NCI-H2081 treated with DMSO at 0.1 percent for 48 hours (cell line): ENCODE measurements around the gene CADPS.

Experiments
- DNase-seq: peaks from one replicate; lab custom pipeline; 2025; lab: John Stamatoyannopoulos, UW

CADPS gene

DNA sequence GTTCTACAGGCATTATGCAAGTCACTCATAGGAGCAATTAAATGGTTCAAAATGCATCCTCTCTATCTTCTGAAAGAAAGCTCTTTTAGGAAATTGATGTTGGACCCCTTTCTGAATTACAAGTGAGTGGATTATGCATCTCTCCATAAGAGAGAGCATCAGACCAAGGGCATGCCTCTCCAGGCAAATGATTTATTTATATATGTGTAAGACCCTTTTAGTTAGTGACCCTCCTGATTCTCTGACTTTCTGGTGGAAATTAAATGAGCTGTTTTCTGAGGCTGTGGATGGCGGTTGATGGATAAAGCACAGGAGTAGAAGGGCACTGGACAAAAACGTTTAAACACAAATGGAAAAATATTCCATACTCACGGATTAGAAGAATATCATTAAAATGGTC is 62.6 kb downstream of the CADPS start:
- DNase-seq, result no peak

DNA sequence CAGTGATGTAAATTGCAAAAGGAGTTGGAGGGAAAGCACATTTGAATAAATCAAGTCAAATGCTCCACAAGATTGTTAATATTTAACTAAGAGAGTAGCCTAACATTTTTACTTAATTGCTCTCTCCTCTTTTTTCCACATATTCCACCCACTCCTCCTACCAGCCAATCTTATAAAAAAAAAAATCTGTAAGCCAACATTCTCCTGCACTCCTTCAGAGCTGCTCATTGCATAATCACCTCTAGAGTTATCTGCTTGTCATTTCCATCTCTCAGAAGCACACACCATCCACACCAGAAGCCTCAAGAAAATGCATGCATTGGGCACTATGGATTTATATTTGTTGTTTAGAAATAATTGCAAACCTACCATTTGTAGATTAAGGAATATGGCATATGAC is 64.1 kb downstream of the CADPS start:
- DNase-seq, result no peak

DNA sequence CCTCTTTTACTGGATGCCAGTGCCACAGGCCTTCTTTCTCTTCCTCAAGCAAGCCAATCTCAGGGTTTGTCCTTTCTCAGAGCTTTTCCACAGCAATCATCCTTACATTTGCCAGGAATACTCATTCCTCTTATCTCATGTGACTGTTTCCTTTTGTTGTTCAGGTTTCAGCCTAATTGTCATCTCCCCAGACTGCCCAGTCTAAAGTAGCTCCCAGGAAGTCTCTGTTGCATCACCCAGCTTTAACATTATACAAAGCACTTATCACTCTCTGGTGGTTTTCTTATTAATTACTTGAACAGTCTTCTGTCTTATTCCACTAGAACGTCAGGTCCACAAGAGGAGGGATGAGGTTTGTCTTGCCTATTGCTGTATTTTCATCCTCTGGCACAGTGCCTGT is 65.8 kb downstream of the CADPS start:
- DNase-seq, result no peak

DNA sequence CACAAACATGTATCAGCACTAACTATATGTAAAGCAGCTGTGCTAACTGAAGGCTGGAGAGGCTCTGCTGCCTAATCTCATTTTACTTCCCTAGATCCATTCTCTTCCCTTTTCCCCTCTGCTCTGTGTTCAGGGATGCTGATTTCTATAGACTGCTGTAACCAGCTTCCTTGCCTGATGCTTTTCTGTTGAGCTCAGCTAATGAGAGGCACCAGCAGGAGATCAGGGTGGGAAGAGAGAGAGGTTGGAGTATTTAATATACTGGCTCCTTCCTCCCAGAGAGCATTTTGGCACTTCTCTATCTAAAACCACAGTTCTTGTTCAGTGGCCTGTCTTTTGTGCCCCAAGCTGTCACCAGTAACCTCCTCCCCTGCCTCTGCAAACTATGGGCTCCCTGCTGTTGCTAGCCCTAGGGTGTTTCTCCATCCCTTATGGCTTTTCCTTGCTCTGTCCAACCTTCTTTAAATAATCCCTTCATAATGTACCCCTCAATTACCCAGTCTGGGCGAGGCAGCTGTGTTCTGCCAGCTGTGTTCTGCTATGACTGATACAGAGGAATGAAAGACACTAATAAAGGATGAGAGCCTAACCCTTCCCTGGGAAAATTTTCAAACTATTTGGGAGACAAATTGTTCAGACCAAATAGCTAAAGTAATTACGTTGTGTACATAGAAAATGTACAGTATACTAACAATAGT is 69.5 kb downstream of the CADPS start:
- DNase-seq, result peak; percentile 61

DNA sequence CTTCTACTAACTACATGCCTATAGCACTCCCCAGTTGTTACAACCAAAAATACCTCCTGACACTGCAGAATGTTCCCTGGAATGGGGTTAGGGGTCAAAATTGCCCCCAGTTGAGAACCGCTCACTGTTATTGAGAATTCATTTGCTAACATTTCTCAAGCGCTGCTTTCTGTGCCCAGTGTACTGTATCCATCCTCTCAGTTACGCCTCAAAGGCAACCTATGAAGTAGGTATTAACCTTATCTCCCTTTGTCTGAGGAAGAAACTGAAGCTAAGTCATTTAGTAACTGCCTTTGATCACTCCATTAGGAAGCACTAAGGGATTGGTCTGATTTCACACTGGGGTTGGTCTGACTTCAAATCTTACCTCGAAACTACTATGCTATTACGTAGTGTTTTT is 70.1 kb downstream of the CADPS start:
- DNase-seq, result no peak

DNA sequence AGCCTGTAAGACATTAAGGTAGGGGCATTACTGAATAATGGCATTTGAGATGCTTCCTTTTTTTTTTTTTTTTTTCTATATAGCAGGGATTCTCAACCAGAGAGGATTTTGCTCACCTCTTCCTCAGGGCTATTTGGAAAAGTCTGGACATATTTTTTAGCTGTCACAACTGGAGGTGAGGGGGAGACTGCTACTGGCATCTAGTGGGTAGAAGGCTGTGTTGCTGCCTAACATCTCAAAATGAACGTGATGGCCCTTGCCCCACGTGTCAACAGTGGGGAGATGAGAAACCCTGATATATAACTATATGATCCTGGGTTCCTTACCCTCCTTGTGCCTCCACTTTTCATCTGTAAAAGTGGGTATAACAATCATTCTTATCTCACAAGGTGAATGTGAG is 71.9 kb downstream of the CADPS start:
- DNase-seq, result no peak

DNA sequence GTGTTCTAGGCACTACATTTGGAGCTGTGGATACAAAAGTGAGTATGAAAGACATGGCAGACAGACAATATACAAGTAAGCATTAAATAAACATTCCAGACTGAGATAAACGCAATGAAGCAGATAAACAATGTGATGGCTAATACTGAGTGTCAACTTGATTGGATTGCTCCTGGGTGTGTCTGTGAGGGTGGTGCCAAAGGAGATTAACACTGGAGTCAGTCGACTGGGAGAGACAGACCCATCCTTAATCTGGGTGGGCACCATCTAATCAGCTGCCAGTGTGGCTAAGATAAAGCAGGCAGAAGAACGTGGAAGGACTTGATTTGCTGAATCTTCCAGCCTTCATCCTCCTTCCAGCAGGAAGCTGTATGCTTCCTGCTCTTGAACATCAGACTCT is 77.2 kb downstream of the CADPS start:
- no peak for DNase-seq

DNA sequence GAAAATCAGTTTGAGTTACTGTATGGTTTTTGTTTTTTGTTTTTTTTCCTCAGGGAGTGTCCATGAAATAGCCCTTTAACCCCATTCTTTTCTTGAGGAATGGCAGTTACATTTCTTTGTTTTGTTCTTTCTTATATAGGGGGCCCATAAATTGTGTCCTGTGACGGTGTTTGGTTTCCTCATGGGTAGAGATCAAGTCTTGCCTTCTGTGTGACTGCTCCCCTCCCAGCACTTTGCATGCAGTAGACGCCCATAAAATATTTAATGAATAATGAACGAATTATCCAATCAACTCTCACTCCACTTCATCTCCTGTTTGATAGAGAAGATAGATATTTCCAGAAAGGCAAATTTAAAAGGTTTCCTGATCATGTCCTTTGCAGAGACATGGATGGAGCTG is 78.1 kb downstream of the CADPS start:
- no peak for DNase-seq

DNA sequence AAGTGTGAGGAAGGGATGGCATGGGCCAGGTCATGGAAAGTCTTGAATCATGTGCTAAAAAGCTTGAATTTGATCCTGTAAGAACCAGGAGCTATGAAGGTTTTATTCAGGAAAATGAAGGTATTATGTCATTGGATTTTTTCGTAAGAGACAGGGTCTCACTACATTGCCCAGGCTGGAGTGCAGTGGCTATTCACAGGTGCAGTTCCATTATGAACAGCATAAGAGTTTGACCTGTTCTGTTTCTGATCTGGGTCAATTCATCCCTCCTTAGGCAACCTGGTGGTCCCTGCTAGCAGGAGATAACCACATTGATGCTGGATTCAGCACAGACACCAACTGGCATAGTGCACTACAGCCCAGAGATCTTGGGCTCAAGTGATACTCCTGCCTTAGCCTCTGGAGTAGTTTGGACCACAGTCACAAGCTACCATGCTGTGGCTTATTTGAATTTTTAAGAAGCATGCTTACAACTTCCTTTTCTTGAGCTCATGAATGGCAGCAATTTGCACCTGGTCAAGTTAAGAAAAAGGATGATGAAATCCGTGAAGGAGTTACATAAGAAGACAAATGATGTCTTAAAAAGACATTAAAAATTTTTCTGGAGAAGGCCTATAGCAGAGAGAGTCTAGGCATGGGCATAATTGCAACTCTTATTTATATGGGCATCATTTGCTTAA is 79.1 kb downstream of the CADPS start:
- no peak for DNase-seq

DNA sequence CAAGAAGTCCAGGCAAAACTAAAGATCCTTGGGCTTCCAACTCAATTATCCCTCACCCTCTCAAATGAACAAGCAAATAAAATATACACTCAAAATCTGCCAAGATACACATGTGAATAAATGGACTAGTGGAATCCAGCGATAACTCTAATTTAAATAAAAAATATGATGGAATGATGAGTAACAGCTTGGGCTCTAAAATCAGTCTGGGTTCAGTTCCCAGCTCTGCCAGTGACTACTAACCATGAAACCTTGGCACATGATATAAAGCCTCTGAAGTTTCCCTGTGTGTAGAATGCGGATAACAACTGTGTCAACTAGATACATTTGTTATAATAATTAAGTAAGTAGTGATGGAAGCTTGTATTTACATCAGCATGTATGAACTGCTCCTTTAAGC is 81.3 kb downstream of the CADPS start:
- DNase-seq, result no peak

DNA sequence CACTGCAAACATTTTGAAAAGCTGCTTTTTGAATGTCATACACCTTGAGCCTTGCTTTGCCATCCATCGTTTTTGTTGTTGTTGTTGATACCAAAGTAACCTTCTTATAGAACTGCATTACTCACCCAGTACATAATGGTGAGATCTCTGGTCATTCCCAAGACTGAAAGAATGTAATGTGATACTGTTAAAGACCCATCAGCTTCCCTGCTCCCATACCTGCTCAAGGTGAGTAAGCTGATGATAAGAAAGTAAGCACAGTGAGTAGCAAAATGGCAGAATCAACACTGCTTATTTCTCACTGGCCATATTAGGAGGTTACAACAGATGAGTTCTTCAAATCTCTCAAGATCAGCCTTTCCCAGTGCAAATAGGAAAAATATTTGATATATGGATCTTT is 89.8 kb downstream of the CADPS start:
- no peak for DNase-seq

DNA sequence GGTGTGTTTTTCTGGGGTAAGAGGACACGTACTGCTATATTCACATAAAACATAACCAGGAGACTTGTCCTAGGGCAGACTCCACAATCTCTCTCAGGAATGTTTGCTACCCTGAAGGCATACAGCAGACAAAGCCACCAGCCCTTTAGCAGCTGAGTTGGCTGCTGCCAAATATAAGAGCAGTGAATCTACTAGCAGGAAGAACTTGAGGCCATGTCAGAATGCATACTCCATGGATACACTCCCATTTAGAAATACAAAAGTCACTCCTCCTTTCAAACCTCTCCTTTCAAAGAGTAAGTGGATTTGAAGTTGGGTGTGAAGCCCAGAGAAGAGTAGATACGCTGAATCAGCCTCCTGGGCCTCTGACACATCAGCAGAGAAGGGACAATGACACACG is 94.1 kb downstream of the CADPS start:
- DNase-seq, result no peak

DNA sequence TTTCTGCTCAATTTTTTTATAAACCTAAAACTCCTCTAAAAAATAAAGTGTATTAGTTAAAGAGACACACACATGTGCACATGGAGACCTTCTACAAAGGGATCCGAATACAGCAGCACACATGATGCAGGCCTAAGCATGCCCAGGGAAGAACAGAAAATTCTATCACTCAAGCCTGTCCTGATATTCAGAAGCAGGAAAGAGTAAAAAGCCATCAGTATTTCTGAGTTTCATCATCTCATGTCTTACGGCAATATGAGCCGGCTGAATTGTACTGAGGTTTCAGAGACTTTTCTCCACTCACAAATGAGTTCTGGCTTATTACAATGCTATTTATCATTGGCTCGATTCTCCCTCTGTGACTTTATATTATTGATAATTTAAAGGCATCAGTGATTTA is 97.5 kb downstream of the CADPS start:
- DNase-seq, result no peak

DNA sequence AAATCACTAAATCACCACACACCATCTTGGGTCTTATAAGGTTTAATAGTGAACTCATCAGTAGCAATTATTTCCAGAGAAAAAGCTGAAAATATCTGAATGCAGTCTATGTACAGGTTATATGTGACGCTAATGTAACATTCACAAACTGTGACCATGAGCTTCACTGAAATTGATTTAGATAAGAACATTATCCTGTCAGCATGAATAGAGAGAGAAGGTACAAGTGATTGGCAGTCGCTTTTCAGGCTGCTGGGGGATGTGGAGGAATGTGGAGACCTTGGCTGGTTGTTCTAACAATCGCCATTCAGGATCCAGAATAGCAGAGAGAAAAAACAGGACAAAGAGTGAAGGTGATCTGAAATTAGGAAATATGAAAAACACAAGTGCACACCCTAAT is 98.1 kb downstream of the CADPS start:
- DNase-seq, result no peak

DNA sequence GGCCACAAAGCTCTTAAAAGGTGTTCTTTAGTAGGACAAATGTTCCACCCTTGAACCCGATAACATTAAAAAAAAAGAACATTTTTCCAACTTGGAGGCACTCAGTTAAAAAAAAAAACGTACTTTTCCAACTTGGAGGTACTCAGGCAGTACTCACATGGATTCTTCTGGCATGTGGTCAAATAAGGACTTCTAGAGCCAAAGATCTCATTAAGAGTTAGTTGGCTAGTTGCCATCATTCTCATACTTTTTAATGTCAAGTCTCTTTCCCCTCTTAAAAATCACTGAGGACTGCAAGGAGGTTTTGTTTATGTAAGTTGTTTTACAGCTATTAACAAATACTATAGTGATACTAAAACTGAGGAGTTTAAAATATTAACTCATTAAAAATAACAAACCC is 101.0 kb downstream of the CADPS start:
- no peak for DNase-seq

DNA sequence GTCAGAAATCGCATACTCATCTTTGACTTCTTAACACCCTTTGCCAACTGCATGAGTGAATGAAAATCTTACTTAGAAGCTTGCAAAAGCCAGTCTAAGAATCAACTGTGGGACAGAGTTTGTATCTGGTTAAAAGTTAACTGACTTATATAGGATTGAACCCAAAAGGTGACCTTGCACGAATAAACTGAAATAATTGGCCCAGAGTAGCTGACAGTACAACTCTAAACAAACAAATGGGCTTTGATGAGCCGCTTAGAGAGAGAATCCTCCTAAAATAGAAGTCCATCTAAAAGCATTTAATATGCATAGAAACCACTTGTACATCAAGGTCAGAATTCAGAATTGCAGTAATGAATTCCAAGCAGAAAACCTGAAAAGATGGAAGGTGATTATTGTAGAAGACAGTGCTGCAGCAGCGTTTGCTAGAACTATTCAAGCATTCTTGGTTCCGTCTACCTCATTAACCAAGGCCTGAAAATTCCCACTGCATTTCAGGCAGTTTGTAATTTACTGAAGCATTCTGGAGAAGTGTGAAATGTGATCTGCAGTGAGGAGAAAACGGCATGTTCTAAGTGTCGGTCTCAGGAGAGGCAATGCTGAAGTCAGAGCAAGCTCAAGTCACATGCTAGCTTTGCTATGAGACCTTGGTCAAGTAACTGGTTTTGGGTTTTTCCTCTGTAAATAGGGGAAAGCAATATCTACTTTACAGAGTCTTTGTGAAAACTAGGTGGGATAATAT is 103.7 kb downstream of the CADPS start:
- no peak for DNase-seq

DNA sequence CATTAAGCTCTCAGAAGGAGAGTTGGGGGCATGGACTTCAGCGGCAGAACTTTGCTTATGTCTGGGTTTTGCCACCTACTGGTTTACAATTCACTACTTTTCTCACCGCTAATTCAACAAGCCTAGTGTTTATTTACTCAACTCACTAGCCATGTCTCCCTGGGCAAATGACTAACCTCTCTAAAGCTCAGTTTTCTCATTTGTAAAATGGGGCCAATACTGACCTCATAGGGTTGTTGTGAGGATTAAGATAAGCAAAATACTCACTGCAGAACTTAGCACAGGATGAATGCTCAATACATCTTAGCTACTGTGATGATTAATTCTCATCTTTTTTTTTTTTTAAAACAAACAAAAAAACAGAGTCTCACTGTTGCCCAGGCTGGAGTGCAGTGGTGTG is 106.3 kb downstream of the CADPS start:
- DNase-seq, result no peak

DNA sequence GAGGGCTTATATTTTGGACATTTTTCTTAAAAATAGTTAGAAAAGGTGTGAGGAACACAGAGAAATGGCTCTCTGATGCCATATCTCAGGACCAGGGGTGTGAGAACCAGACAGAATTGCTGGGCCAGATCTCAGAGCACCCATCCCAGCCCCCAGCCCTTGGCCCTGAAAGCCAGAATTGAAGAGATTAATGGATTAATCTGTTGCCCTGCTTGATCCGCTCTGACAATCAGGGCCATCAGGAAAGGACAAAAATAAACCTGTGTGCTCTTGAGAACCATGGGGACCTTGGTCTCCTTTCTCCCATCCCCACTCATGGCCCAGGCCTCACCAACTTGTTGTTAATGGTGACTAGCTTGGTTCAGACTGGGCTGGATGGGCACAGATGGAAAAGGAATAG is 113.5 kb downstream of the CADPS start:
- no peak for DNase-seq

DNA sequence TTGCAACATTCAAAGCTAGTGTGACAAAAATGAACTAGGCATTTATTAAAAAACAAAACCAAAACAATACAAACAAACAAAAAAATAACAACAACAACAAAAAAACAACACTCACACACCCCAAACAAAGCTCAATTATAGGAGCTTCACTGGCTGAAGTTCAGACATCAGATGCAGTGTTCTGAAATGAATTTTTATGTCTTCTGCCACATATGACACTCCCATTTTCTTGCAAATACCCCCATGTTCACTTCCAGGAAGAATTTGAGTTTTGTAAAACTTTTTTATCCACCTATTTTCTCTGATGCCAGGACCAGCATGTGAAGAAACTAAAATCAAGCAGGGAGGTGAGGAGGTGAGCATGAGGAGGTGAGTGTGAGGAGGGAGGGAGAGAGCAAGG is 113.9 kb downstream of the CADPS start:
- DNase-seq, result no peak

DNA sequence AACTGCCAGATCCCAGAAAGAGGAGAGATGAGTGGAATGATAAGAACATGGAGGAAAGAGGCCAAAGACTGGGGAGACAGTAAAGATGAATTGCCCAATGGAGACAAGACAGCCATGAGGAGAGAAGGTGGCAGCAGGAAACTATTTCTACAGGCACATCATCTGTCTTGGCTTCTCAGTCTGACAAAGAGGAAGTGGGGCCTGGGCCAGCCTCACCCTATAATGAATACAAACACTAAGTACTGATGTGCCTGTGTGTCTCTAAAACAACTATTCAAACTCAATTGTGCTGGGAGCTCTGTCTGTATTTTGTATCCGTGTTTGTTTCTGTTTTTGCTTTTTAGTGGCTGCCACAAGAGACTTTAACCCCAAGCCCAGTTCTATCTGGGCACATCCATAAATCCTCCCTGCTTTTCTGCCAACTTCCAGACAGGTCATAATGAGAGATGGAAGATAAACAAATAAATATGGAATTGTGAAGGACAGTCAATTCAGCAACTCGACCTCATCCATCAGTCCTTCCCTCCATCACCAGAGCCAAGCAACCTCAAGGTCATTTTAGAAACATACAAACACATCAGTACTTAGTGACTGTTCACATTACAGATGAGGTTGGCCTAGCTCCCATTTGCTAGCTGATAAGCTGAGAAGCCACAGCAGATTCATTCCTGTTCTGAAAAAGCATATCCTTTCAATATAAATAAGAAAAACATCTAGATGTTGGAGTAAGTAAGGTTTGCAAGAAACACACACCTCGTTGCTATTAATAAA is 116.7 kb downstream of the CADPS start:
- no peak for DNase-seq

DNA sequence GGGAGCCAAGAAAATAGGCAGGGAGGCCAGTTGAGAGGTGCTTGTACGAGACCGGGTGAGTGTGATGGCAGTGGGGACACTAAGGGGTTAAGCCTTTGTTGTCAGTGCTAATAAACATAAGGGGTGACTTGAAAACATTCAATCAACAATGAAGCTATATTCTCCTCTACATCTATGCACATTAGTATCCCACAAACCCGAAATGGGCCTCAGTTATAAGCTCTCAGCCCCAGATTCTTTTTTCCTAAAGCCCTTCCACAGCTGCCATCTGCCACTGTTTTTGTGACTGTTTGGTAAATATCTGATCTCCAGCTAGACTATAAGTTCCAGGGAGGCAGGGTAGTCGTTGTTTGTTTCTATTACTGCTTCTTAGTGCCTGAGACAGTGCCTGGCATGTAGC is 118.2 kb downstream of the CADPS start:
- no peak for DNase-seq

DNA sequence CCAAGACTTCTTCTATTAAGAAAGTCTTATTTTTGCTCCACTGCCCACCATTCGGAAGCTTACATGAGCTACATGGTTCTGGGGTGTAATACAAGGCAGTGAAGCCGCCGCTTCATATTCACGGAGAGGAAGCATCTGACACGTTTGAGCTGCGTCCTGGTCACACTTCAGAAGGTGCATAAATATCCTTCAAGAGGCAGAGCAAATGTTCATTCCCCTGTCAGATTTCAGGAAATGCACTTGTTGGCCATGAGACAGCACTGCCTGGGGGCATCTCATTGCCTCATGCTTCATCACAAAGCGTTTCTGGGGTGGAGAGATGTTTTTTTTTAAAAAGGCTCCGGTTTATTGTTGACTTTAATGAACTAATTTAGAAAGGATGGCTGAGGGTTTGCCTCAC is 119.9 kb downstream of the CADPS start:
- DNase-seq, result peak; percentile 9

DNA sequence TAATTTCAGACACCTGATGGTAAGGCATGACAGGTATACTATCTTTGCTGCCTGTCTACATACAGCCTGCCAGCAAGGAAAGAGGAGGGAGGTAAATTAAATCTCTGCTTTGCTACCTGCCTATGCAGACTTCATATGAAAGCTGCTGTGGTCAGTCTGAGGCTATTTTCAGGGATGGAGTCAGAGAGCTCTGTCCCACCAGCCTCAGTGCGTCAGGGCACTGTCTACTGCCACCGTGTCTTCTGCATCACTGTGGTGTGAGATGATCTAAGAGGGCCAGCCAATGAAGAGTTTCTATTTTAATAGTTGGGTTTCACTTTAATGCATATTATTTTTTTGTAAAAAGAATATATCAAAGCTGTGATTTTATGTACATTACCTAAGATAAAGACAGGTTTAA is 125.6 kb downstream of the CADPS start:
- DNase-seq, result no peak
